Upper lobe of left lung (tissue), 6 donors: Measurements from ENCODE around the gene MAD1L1. TPM values are rescaled to one million over a fixed set of nuclear protein-coding genes. Genes with fewer than 3 reads are reported as not detected.
A peak's percentile ranks its signal among the peaks of the same experiment; 100 is the strongest.

Experiments
- ATAC-seq, 2 donors: fragments of 200-7000 bp; cut with Tn5 transposase; one replicate each; pipeline ENCODE4 v1.9.1; 2022; ENCODE audit warnings: mild to moderate bottlenecking in 2 of 2, moderate library complexity in 2 of 2; ENCODE audit not compliant: low FRiP score in 2 of 2
- DNase-seq, 2 donors: peaks; one replicate each; pipeline ENCODE4 v3.0.0-alpha.2; 2019 to 2020
- H3K27ac ChIP-seq, 4 donors: fragments of 200-600 bp; sonication (generic); one replicate each; pipeline ENCODE4 v1.5.1; 2016 to 2019
- H3K27me3 ChIP-seq, 4 donors: fragments of 200-600 bp; sonication (generic); one replicate each; pipeline ENCODE4 v1.5.1; 2017 to 2019
- H3K36me3 ChIP-seq, 4 donors: fragments of 200-600 bp; sonication (generic); one replicate each; pipeline ENCODE4 v1.5.1; 2016 to 2019
- H3K4me1 ChIP-seq, 4 donors: fragments of 200-600 bp; sonication (generic); one replicate each; pipeline ENCODE4 v1.5.1; 2018 to 2019
- H3K4me3 ChIP-seq, 4 donors: fragments of 200-600 bp; sonication (generic); one replicate each; pipeline ENCODE4 v1.5.1; 2017 to 2019; ENCODE audit warnings: mild to moderate bottlenecking in 2 of 4, moderate library complexity in 1 of 4
- H3K9me3 ChIP-seq, 4 donors: fragments of 200-600 bp; sonication (generic); one replicate each; pipeline ENCODE4 v1.5.1; 2018 to 2019
- CTCF ChIP-seq, 6 experiments: fragments of 450-650 bp in 4 of 6; fragments of 200-600 bp in 2 of 6; sonication (generic) in 2 of 6; IDR thresholded peaks; one replicate each; pipeline ENCODE4 v1.5.1; 2016 to 2019; ENCODE audit warnings: antibody characterized with exemption in 6 of 6
- EP300 ChIP-seq, 4 donors: sonication (generic); formaldehyde crosslinking; IDR thresholded peaks; one replicate each; pipeline ENCODE4 v1.5.1; 2017; ENCODE audit warnings: antibody characterized with exemption in 4 of 4, control low read depth in 2 of 4
- POLR2A ChIP-seq, 4 donors: fragments of 450-650 bp; IDR thresholded peaks; one replicate each; pipeline ENCODE4 v1.5.1; 2016 to 2017; ENCODE audit warnings: antibody characterized with exemption in 4 of 4, mild to moderate bottlenecking in 2 of 4
- POLR2AphosphoS5 ChIP-seq, 2 donors: sonication (generic); formaldehyde crosslinking; IDR thresholded peaks; one replicate each; pipeline ENCODE4 v1.5.1; 2017; ENCODE audit warnings: antibody characterized with exemption in 2 of 2
- WGBS, 2 donors: methylation state at CpG; one replicate each; pipeline ENCODE4 v1.1.5; 2017 to 2018; 5-methylcytosine and 5-hydroxymethylcytosine counted together
- total RNA-seq, 6 donors: library from RNA; depleted of rRNA in 4 of 6; stranded (reverse); fragments of >200 nt in 4 of 6; gene quantifications; one replicate each; pipeline versions ENCODE4 v1.1.0 to v1.2.1, GENCODE V29; 2016 to 2021
- donor health status: DM: no; HTN: no; CAD: no; lungs with moderate emphysema.
- donor health status: DM: no; HTN: yes; CAD: no; lungs with severe emphysema.

MAD1L1 gene
- total RNA-seq, 6 donors from 2014 or later = 40.6 to 364 (median 65.6) TPM

DNA sequence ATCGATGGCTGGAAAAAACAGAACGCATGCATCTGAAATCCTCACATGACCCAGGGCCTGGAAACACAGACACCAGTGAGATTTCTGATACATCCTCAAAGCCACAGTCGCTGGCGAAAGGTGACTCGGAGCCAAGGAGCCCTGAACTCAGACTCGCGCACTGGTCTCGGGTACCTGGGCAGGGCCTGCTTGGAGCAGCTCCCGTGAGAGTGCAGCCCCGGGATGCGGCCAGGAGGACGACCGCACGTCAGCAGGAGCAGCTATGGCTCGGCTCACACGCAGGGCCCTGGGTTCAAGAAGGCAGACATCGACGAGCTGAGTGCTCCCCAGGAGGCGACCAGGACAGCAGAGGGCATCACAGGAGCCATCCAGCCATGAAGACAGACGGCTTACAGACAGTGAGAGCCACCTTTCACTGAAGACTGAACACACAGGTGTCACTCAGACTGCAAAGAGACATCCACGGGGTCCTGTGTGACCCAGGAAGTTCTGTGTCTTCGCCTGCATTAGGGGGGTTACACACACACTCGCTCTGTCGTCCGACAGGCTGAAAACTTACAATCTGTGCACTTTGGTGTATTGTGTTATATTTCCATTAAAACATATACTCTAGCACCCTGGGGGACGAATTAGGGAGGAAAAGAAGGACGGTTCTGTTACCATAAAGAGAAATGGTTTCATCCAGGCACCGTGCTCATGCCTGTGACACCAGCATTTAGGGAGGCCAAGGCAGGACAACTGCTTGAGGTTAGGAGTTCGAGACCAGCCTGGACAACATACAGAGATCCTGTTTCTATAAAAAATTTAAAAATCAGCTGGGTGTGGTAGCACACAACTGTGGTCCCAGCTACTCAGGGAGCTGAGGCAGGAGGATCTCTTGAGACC is 227.7 kb downstream of the MAD1L1 start:
- ATAC-seq (no peak), DNase-seq (peak; percentile 19 to 70)
- 92 to 95% methylated on average over 23 to 29 of the region's 29 CpGs for WGBS, 2 donors
- no peak overlapping the region for H3K27ac ChIP-seq
- TF ChIP-seq EP300 (IDR thresholded peaks at IDR 0.05) (no peak), POLR2AphosphoS5 (IDR thresholded peaks at IDR 0.05) (no peak), CTCF (IDR thresholded peaks at IDR 0.05) (no peak), POLR2A (IDR thresholded peaks at IDR 0.05) (no peak)
- H3K4me3 ChIP-seq = no peak overlapping the region
- H3K4me1 ChIP-seq = no peaks in the 10 kb centered on the region
- H3K36me3 ChIP-seq = peaks cover 0 to 10% (median 2%) of the 10 kb centered on the region in 4 donors
- no peaks in the 10 kb centered on the region for H3K9me3 ChIP-seq
- H3K27me3 ChIP-seq = no peaks in the 10 kb centered on the region

- WGBS, 2 donors = 95% methylated on average over 10 to 37 of the region's 39 CpGs
- Histone ChIP-seq H3K36me3 (peaks cover 0 to 10% (median 2%) of the 10 kb centered on the region in 4 donors), H3K9me3 (no peaks in the 10 kb centered on the region), H3K4me3 (no peak overlapping the region), H3K4me1 (no peaks in the 10 kb centered on the region), H3K27ac (no peak overlapping the region), H3K27me3 (no peaks in the 10 kb centered on the region)
- DNase-seq (peak; percentile 16 to 77), ATAC-seq (no peak)
- TF ChIP-seq CTCF (IDR thresholded peaks at IDR 0.05) (no peak), POLR2A (IDR thresholded peaks at IDR 0.05) (no peak), EP300 (IDR thresholded peaks at IDR 0.05) (no peak), POLR2AphosphoS5 (IDR thresholded peaks at IDR 0.05) (no peak)
Measured at GRCh38 chr7:2003931-2004812, 228.6 kb downstream of the MAD1L1 start.

DNA sequence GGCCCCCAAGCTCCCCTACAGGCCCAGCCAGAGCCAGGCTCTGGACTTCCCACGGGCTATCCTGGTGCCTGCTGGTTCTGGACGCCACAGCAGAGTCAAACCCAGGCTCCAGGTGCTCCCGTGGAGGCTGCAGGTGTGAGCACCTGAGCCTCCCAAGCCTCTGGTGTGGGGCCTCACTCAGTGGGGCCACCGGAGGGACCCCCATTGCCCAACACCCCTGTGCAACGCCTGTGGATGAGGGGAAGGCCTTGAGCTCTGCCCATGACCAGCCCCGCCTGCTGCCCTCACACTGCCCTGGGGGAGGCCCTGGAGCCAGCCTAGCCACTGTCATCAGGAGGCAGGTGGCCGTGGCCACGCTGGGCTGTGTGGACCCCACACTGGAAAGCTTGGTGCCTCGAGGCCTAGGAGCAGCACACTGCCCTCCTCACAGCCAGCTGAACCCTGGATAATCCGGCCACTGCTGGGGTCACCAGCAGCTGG is 229.3 kb downstream of the MAD1L1 start:
- TF ChIP-seq POLR2A (IDR thresholded peaks at IDR 0.05) (no peak), EP300 (IDR thresholded peaks at IDR 0.05) (no peak), CTCF (IDR thresholded peaks at IDR 0.05) (no peak), POLR2AphosphoS5 (IDR thresholded peaks at IDR 0.05) (no peak)
- peaks cover 0 to 10% (median 2%) of the 10 kb centered on the region in 4 donors for H3K36me3 ChIP-seq
- WGBS, 2 donors = 93 to 100% methylated on average over 1 to 9 of the region's 10 CpGs
- H3K9me3 ChIP-seq = no peaks in the 10 kb centered on the region
- H3K27me3 ChIP-seq = no peaks in the 10 kb centered on the region
- no peak overlapping the region for H3K4me3 ChIP-seq
- no peak for ATAC-seq
- DNase-seq = peak; percentile 17 to 69
- no peak overlapping the region for H3K27ac ChIP-seq
- no peaks in the 10 kb centered on the region for H3K4me1 ChIP-seq

DNA sequence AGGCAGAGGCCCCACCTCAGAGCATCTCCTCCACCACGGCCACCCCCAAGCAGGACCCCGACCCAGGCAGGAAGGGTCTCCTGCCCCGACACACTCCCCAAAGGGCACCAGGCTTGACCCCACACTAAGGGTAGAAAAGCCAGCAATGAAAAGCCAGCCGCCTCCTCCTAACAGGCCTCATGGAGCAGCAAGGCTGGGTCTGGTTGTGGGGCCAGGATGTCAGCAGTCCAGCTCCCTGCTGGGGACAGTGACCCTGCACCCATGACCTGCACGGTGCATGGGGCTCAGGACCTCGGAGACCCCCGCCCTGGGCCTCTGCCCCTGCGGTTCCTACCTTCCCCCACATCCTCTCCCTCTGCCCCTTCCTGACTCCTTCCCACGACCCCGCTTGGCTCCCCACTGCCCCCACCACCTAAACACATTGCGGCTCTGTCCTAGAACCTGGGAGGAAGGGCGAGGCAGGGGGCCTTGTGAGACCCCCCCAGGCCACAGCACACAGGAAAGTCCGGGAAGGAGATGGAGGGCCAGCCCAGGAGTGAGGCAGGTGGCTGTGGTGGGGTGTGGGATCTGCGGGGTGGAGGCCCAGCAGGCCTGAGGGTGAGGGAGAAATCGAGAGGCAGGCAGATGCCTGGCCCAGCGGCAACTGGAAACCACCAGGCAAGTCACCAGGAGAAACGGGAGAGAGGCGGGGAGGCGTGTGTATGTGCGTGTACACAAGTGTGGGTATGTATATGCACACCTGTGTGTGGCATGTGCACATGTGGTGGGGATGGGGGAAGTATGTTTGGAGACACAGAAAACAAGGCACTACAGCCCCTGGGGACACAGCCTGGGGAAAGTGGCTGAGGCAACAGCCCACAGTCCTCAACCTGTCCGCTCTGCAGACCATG is 229.9 kb downstream of the MAD1L1 start:
- peak; percentile 16 to 46 for DNase-seq

More for the DNA sequence above, 229.9 kb downstream of the MAD1L1 start:
- WGBS, 2 donors = 85% methylated on average over 15 to 21 of the region's 21 CpGs
- no peak overlapping the region for H3K27ac ChIP-seq
- no peak for ATAC-seq
- H3K36me3 ChIP-seq = peaks cover 0 to 10% (median 2%) of the 10 kb centered on the region in 4 donors
- no peak for TF ChIP-seq CTCF (IDR thresholded peaks at IDR 0.05)
- TF ChIP-seq POLR2AphosphoS5 (IDR thresholded peaks at IDR 0.05) = no peak
- TF ChIP-seq EP300 (IDR thresholded peaks at IDR 0.05) = no peak
- TF ChIP-seq POLR2A (IDR thresholded peaks at IDR 0.05) = no peak
- no peak overlapping the region for H3K4me3 ChIP-seq
- H3K27me3 ChIP-seq = no peaks in the 10 kb centered on the region
- H3K9me3 ChIP-seq = no peaks in the 10 kb centered on the region
- no peaks in the 10 kb centered on the region for H3K4me1 ChIP-seq
